Measurements from ENCODE around the gene ANKRD60.
A peak's percentile ranks its signal among the peaks of the same experiment; 100 is the strongest.

Gene ANKRD60

DNA sequence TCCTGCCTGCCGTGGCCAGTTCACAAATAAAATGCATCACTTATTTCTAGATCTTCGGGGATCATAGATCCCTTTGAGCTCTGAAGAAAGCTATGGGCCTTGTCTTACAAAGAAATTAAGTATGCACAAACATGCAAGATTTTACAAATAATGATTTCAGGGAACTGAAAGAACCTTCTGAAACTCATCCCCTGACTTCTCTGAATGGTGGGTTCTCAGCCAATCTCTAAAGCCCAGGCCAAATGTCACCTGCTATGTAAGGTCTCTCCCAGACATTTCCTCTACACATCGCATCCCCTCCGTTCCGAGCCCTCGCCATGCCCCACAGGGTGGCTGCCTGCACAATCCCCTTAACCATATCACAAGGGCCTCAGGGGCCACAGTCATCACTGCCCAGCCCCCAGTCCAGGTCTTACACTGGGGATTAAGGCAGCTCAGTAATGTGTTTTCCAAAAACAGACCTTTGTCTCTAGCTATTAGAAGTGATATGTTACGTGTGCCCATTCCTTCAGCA is 16.1 kb upstream of the ANKRD60 start:
- no peak for DNase-seq

DNA sequence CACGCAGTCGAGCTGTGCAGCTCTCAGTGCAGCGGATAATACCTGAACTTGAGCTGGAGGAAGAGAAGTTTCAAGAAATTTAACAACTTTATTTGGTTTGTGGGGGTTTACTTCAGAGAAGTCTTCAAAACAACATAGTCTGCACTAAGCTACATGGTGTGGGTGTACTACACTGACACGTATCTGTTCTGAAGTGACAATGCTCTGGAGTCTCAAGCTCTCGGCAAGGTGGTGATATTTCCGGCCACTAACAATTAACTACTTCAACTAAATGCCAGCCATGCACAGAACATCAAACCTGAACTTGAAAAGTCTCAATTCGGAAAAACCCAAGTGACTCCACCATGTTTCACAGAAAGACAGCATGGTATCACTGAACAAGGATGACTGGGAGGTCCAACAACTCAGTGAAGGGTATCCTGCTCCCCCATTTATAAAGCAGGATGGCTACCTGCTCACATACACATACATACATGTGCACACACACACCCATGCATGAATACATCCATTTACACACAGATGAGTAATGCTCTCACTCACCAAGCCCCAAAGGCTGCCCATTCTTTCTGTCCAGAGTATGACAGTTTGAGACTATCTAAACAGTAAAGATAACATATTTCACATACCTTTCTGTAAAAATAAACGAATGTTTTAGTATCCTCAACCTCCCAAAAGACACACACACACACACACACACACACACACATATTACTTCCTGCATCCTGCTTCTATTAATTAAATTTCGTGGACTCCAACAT is 15.4 kb upstream of the ANKRD60 start:
- no peak for DNase-seq

DNA sequence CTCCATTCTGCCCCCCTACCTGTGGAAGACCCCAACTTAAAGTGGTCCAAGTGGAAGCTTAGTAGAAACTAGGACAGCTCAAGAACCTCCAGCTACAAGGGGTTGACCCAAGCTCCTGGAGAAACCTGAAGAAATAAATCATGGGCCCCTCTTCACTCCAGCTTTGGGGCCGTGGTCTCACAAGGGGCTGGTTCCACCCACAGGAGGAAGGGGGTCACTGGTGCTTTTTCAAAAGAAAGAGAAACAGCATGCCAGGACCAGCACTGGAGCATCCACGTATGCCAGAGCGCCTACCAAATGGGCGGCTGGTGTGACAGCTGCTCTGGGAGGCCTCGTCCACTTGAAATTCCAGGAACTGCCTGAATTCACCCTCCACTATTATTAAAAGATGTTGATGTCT is 14.4 kb upstream of the ANKRD60 start:
- no peak for DNase-seq

DNA sequence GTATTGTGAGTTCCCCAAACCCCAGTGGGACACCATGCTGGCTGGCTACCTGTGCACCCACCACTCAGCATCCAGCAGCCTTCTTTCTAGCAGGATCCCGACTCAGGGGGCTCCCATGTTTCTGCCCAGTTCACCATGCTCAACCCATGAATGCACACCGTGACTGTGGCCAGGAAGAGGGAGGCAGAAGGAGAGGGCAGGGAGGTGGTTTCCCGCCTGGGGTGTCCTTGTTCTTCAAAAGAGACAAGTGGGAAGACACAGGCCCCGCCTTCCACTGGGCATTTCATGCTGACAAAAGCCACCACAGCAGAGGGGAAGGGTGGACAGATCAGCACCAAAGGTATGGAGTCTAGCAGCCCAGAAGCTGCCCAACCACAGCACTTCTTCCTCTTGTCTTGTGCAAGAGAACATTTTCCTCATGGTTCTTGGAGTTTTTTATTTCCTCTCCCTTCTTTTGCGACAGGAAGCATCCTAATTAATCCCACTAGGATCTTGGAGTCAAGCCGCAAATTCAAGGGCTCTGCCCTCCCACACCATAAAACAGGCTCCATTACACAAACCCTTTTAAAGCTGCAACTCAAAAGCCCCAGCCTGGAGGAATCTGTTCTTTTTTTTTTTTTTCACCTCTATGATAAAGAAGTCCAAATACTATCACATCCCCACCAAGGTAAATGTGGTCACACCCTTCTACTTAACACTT is 13.5 kb upstream of the ANKRD60 start:
- DNase-seq = no peak

DNA sequence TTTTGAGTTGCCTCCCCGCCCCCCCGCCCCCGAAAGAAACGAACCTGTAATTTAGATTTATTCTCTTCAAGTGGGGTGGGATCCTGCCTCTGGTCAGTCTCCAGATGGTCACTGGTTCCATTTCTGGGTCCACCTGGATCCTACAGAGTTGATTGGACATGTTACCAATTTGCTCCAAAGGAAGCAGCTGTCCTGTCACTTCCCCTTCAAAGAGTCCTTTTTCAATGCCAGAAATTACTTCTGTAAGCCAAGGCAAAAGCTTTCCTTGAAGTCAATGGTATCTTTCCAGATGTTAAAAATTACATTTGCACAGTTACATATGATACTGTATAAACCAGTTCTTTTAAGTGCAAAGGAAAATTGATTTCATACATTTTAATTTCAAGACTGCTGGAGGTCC is 12.0 kb upstream of the ANKRD60 start:
- DNase-seq = no peak

DNA sequence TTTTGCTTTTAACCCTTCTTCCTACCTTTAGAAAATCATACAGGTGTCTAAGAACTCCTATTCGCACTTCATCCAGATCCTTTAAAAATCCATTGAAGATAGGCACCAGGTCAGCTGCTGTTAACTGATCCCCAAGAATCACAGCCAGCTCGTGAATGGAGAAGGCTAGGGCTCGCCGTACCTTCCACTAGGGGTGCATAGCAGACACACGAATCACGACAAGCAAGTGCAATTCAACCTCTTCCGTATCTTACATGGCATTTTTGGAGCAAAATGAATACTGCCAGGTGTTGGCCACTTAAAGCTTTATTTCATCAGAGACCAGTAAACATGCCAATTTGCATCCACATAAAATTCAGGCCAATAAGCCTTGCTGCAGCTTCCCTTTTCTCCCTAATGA is 10.8 kb upstream of the ANKRD60 start:
- no peak for DNase-seq

DNA sequence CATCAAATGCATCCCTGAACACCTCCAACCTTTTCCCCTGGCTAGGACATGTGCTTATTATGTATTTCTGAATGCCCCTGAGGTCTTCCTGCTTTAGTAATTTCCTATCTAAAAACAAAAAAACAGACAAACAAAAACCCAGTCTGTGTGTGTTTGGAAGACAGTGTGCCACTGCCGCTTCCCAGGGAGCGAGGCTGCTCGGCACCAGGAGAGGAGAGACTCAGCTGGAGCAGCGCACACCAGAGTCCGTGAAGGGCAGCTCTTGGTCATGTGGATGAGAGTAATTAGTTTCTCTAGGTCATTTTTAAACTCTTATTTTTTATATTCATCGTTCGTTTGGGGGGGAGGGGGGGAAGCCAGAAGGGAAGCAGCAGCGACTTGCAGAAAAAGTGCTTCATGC is 10.0 kb upstream of the ANKRD60 start:
- DNase-seq = no peak

DNA sequence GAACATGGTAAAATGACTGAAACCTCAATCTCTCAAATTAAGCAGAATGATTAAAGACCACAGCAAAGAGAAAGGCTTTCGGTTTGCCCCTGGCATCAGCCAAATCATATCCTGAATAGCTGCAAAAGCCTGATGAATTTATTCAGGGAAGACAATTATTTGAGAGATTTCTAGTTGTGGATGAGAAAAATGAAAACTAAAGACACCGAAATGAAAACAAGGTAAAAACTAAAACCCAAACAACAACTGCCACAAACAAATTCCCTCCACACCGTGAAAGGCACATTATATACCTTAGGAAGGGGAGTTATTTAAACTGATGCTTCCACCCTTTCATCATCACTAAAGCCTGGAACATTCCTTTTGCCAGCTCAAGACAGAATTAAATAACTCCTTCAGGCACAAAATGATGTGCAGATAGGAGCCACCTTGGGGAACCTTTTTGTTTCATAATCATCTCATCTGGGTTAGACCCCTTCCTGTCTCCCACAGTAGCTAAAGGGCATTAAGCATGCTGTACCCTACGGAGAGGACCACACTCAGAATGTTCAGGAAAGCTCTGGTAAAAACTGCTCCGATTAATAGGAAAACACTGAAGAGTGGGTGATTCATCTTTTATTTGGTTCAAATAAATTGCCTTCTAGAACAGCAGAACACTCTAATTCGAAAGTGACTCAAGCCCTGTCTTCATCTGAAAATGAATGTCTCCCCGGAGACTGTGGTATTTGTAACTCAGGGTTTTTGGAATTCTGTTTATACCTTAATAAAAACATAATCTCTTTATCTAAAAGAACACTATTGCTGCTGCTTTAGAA is 9.1 kb upstream of the ANKRD60 start:
- DNase-seq = no peak

DNA sequence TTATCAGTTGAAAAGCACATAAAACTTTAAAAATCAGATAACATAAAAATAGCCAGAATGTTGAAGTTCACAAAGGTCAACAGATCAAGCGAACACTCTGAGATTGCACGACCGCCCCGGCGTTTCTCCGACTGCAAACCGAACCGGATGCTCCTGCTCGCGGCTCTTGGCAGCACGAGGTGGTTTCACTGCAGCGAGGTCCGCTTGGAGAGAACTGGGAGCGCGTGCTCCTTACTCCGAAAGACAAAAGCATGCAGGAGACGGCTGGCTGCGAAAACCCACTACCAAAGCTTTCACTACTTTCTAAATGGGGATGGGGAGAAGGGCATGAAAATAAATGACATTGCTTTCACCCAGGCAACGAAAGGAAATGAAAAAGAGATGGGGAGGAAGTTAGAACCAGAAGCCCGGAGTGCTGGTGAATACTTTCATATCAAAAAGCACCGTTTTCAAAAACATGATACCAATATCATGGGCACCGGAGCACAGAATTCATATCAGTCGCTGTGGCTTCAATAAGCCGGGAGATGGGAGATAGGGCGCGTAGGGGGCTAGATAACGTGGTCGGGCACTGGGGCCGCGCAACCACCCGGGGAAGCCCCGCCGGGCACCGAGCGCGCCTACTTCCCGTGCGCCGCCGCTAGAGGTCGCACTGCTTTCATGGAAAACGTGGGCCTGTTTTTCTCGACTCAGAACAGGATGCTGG is 8.3 kb upstream of the ANKRD60 start:
- DNase-seq = peak; percentile 61

DNA sequence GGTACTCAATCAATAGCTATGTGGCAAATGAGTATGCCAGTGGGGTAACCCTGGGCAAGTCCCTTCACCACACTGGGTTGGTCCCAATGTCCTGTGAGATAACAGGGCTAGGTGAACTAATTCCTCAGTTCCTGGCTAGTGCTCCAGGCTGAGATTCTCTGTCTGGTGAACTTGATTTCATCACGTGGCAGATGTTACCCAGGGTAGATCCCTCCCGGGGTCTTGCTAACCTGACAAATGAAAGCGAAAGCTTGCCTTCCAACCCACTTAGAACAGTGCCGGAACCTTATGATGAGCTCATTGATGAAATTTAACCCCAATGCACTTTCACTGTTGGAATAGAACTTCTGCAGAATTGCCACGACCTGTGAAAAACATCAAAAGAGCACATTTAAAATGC is 6.6 kb upstream of the ANKRD60 start:
- no peak for DNase-seq

DNA sequence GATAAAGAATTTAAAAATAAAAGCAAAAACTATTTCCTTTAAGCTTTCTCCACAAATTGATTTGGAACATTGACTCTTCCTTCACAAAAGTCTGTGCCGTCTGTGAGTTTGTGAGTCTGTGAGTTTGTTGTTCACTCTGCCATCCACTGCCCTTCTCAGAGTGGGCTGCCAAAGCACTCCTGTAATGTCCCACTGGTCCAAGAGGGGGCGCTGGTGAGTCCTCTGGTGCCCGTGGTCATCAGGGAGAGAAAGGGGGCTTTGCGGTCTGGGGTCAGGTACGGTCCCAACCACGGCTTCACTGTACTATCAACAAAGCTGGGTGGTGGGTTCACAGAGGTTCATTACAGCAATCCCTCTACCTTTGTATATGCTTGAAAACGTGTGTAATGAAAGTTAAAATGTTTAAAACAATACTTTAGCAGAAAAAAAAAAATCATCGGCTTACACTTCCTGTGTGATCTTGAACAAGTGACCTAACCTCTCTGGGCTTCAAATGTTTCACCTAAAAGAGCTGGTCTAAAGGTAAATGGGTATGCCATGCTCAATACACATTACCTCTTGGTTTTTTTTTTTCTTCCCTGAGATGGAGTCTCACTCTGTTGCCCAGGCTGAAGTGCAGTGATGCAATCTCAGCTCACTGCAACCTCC is 5.6 kb upstream of the ANKRD60 start:
- DNase-seq = peak; percentile 19

DNA sequence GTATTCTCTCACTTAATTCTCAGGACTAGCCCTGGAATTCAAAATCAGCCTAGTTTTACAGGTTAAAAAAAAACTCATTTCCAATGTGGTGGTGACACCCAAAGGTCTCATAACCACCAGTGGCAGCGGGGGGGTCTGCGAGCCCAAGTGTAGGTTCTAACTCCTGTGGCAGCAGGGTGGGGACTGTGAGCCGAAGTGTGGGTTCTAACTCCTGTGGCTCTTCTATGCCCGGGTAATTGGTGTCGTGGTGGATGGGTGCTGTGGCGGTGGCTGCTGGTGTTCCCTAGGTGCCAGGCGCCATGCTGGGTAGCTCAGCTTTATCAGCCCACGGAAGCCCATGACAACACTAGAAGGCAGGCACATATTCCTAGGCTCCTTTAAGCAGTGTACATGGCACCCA is 4.9 kb upstream of the ANKRD60 start:
- no peak for DNase-seq

DNA sequence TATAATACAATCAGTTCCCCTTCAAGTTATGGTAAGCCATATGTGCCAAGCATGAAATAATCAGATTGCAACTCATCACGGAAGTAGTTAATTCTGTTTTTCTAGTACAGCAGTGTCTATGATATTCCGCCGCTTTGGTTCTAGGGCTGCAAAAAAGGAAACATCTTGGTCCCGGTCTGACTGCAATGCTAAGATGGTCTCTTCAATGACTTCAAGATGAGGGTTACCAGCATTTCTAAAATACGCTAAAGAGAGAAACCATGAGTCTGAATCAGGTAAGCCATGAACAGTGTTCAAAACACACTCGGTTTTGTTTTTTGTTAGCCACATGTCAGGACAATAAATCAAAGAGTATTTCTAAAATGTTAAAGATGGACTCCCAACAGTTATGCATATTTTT is 3.2 kb upstream of the ANKRD60 start:
- DNase-seq = no peak

DNA sequence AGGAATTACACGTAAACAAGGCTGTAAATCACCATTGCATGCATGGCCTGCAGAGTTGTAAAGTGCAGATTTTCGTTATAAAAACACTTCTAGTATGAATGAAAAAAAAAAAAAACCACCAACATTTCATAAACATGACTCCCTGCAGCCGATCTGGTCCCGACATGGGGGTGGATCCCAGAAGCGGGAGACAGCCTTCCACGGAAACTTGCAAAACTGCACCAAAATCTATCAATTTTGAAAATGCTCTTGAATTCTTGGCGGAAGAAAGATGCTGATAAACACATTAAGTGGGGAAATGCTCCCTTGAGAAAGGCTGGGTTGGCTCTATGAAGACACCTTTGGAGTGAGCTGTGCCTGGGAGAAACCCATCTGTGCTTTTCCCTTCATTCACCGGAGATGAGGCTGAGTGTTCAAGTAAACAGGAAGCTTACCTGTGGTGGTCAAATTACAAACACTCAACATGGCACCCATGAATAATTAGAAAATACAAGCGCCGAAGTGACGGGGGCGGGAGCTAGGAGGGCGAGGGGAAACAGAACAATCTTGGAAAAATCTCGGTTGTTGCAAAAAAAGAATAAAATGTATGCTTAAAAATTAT is 845 bp upstream of the ANKRD60 start:
- no peak for DNase-seq

DNA sequence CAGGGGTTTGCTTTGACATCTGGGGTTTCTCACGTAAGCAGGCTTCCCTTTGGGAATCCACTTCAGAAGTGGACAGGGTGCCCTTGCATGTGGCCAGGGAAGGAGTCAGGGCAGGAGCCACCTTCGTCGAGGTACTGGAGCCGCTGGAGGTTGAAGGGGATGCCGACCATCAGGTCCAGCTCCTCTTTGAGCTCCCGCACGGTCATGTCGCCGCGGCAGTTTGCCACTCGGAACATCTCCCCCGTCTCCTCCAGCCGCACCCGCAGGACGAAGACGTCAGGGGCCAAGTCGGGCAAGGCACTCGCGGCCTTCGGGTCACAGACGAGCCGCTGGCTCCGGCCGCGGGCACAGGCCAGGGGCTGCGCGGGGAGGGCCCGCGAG is 360 bp downstream of the ANKRD60 start:
- no peak for DNase-seq

DNA sequence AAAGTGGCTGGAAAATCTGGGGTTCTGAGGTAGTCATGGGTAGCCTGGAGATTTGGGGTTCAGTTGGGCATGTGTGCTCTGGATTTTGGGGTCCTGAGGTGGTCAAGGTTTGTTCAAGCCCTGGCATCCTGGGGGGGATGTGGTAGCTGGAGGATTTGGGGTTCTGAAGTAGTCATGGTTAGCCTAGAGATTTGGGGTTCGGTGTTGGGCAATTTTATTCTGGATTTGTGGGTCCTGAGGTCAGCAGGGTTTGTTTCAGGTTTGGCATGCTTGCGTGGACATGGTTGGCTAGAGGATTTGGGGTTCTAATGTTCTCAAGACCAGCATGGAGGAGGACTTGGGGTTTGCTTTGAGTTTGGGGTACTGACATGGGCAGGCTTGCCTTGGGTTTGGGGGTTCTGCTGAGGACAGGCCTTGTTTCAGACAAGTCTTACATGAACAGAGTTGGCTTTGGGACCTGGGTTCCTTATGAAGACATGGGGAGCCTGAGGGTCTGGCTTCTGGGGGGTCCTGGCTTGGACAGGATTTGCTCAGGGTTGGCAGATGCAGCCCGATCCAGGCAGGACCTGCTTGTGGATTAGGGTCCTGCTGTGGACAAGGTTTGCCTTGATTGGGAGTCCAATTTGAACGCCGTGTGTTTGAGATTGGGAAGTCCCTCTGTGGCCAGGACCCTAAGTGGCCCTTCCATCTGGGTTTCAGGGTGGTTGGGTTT is 906 bp downstream of the ANKRD60 start:
- no peak for DNase-seq

DNA sequence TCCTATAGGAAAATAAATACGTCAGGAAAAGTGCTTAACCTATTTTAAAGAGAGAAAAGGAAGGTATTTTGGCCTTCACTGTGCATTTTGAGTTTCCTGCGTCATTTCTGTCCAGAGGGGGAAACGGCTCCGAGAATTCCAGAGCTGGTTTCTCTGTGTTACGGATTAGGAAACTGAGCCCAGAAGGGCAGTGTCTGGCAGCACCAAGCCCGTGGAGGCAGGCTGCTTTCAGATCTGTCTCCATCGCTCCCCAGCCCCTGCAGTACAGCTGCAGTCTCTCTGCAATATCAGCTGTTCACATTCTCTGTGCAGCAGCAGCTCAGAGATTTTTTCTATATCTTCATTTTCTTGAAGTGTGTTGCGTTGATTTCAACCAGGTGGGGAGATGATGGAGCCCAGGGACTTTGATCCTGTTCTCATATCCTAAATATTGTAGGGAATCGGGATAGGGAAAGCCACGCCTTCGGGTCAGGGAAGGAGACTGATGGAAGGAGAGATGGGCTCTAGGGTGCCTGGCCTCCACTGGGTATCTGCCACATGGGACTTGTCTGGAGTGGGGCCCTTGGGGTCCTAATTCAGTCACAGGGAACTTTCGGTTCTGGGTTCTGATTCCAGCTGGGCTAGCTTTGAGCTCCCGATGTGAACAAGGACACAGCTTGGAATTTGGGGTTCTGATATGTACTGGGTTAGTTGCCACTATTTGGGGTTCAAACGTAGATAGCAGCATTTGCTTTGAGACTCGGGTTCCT is 2.8 kb downstream of the ANKRD60 start:
- DNase-seq = no peak

DNA sequence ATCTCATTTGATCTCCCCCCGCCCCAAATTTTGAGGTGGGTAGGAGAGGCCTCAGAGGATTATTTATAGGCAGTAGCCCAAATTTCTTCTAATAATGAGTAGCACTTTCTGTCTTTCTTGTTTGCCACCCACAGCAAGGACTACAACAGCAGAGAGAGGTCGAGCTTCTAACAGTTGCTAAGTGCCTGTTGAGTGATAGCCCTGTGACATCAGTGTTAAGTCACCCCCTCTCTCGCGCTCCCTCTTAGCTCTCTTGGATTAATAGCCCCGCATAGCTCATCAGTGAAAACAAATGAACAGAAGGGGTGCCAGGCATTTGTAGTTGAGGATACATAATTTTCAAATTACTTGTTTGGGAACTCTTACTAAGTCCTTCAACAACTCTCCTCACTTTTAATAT is 3.5 kb downstream of the ANKRD60 start:
- no peak for DNase-seq

DNA sequence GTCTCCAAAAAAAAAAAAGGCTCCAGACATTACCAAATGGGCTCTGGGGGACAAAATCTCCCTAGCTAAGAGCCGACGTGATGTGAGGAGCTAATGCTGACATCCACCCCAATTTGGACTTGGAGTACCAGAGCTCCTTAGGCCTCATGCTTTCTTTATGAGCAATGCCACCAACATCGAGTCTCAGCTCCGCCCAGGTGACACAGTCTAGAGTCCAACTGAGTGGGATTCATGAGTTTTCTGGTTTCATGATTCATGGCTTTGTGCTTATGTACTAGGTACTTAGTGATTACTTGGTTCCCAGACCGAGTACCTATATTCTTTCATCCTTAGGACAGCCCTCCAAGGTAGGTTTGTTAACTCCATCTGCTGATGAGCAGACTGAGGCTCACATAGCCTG is 4.4 kb downstream of the ANKRD60 start:
- DNase-seq = no peak

DNA sequence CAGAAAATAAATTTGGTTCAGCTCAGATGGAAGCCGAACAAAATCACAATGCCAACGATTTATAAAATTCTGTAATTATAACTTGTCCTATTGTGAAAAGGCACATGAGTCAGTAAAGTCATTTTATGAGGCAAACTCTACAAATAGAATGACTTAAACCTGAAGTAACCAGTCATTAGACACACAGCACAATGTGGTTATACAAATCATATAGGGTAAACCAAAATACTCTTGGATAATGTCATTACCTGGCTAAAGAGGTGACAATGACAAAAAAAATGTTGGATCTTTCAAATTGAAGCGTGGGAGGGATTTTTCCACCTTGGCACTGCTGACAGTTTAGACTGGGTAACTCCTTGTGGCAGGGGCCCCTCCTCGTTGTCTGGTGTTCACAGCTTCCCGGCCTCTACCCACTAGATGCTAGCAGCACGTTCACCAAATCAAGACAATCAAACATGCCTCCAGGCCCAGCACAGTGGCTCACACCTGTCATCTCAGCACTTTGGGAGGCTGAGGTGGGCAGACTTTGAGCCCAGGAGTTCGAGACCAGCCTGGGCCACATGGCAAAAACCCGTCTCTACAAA is 5.0 kb downstream of the ANKRD60 start:
- DNase-seq = no peak

All from NK-92 treated with Interleukin-12 subunit alpha and Interleukin-12 subunit beta, amount 100 ng/mL, for 24 hours (cell line).